Iris pigment epithelial cell (primary cell): ENCODE results near the gene CSTPP1.
"Not testable (repeated sequence)": the region's sequence is repeated elsewhere in the genome, so short reads cannot be mapped to it uniquely, and the experiment has no call there.

ENCODE experiments used
- DNase-seq: peaks from one replicate; pipeline ENCODE4 v3.0.0-alpha.2; 2011; ENCODE audit warnings: low read depth

The CSTPP1 gene

DNA sequence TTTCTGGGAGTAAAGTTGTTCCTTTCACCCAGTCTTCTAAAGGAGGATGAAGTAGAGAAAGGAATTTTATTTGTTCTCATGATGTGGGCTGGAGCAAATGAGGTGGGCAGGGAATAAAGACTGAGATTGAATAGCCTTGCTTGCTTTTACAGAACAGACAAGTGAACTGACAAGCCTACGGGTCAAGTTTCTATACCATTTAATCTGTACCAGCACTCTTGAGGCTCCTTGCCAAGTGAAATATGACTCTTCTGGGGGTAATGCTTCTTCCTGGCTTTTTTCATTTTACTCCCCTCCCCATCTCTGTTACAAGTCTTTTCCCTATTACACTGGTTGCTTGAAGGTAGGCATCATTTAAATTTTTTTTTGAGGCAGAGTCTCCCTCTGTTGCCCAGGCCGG, 54.8 kb downstream of the CSTPP1 start:
- peak; percentile 29 for DNase-seq

GRCh38 chr11:46992386-46992785, 55.8 kb downstream of the CSTPP1 start:
- not testable (repeated sequence) for DNase-seq

DNA sequence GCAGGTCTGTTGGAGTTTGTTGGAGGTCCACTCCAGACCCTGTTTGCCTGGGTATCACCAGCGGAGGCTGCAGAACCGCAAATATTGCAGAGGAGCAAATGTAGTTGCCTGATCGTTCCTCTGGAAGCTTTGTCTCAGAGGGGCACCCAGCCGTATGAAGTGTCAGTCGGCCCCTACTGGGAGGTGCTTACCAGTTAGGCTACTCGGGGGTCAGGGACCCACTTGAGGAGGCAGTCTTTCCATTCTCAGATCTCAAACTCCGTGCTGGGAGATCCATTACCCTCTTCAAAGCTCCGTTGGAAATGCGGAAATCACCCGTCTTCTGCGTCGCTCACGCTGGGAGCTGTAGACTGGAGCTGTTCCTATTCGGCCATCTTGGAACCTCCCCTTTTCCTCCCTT, 61.2 kb downstream of the CSTPP1 start:
- DNase-seq = not testable (repeated sequence)

GRCh38 chr11:46999217-46999616, 62.7 kb downstream of the CSTPP1 start:
- DNase-seq = no peak

DNA sequence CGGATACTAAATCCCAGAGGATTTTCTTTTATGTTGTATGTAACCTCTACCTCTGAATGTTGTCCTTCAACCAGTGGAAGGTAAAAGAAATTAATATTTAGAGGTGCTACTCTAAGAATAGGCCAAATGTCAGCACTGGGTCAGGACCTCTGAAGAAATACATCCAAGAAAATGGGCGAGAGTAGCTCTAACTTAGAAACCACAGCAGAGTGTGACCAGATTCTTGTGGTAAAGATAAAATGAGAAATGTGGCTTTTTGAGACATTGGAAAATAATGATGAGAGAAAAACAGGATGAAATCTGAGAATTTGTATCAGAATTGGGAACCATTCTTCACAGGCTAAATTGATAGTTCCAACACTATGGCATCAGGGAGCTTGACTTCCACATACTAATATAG, 63.5 kb downstream of the CSTPP1 start:
- no peak for DNase-seq

DNA sequence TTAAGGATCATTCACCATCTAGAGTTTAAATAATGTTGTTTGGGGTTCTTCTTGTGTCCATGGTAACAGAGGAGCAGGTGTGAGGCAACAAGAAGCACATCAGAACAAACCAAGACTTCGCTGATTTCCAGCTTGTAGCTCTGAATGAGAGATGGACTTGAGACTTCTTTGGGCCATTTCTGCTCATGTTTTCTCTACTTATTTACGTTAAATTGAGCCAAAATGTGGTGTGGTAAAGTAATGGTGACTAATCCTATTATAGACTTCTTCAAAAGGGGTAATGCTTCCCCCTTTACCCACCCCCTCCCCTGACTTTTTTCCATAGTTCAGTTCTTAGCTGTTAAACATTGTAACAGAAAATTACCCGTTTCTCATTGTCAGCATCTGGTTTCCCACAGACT, 65.2 kb downstream of the CSTPP1 start:
- DNase-seq = no peak

- DNase-seq = no peak
These were observed 65.8 kb downstream of the CSTPP1 start for GRCh38 chr11:47002390-47002789.

- DNase-seq = no peak
These were observed 66.8 kb downstream of the CSTPP1 start for GRCh38 chr11:47003180-47003877.

DNA sequence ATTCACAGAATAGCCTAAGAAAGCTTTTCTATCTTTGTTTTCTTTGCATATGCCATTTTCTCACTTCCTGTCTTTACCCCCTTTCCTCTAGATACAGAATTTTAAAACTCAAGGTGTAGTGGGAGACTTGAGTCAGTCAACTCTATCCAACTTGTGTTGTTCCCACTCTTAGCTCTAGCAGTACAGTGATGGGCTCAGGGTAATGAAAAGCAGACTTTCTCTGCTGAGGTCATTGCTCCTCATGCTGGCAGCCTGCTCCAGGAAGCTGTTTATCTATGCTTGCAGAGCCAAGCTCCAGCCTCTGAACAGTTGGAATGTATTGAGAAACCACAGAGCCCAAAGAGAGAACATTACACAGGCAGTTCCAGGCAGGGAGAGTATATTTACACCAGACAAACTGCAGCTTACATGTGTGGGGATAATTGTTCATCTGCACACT, 68.1 kb downstream of the CSTPP1 start:
- DNase-seq = peak; percentile 99

DNA sequence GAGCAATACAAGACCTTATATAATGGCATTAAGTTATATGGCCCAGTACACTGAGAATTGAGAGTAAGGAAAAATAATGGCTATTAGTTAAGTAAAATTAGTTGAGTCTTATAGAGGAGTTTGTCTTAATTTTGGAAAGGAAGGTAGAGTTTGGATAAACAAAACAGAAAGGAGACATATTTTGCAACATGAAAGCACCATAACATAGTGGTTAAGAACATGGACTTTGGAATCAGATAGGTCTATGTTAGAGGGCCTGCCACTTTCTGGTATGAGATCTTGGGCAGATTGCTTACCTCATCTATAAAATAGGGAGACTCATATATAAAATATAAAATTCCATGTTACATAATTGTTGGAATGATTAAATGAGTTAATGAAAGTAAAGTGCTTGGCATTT, 68.9 kb downstream of the CSTPP1 start:
- no peak for DNase-seq

DNA sequence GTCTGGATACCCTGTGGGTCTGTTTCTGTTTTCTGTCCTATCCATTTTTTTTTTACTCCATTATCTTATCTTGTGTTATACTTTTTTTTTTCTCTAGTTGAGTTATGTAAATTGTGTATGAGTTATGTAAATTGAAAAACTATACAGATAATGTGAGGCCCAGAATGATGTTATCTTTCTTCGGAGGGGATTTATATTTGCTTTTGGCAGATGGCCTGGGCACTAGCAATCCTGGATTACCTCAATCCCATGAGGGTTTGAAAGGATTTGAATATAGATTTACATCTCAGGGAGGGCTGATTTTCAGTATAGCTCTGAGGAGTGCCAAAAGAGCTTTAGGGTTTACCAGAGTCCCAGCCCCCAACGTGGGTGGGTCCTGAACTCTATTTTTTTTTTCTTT, 71.0 kb downstream of the CSTPP1 start:
- DNase-seq = no peak

DNA sequence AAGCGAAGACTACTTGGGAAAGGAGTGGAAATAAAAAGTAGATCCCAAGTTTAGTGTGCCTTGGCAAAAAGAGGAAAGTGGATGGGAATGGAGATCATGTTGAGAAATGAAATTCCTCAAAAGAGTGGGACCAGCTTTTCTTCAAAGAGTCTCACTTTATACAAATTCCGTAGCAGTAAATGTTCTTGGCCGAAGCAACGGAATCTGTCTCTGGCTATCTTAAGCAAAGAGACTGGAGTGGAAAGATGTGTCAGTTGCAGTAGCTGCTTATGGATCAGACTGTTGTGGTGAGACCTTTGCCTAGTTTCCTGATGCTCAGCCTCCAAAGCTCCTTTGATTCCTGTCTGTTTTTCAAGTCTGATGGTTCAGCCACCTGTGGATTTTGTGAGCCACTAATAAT, 73.6 kb downstream of the CSTPP1 start:
- no peak for DNase-seq

- no peak for DNase-seq
These were observed 77.5 kb downstream of the CSTPP1 start for GRCh38 chr11:47014097-47014496.

- no peak for DNase-seq
These were observed 82.1 kb downstream of the CSTPP1 start for GRCh38 chr11:47018637-47019036.

GRCh38 chr11:47020793-47021526, 84.4 kb downstream of the CSTPP1 start:
- no peak for DNase-seq

- DNase-seq = no peak
These were observed 84.9 kb downstream of the CSTPP1 start for GRCh38 chr11:47021527-47021818.

DNA sequence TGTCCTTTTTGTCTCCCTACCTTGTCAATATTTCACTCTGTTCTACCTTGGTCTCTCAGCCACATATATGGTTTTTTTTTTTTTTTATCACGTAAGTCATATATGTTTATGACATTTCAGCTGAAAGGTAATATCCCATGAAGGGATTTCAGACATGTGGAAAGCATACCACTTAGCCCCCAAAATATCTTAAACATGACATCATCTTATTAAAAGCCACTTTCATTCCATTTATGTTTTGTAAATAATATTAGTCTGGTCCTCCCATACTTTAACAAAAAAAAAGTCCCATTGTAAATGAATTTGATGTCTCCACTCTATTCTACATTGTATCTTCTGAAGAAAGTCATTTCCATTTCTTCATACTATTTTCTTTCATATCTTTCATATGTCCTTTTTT, 85.4 kb downstream of the CSTPP1 start:
- DNase-seq = no peak

- DNase-seq = no peak
These were observed 91.9 kb downstream of the CSTPP1 start for GRCh38 chr11:47028195-47029093.

DNA sequence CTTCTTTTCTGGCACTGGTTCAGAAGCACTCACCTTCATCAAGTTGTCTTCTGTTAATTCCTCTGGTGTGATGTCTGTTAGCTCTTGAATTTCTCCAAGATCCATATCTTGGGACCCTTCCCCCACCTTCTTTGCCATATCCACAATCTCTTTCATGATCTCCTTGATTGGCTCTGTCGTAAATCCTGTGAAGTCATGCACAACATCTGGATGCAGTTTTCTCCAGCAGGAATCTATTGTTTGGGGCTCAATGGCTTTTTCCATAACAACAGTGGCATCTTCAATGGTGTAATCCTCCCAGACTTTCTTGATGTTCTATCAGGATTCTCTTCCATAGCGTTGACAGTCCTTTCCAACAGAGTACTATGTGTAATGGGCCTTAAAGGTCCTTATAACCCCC, 96.9 kb downstream of the CSTPP1 start:
- no peak for DNase-seq

- no peak for DNase-seq
These were observed 97.5 kb downstream of the CSTPP1 start for GRCh38 chr11:47034091-47034490.

- no peak for DNase-seq
These were observed 98.5 kb downstream of the CSTPP1 start for GRCh38 chr11:47035108-47035507.

- DNase-seq = no peak
These were observed 107.6 kb downstream of the CSTPP1 start for GRCh38 chr11:47044119-47044518.

DNA sequence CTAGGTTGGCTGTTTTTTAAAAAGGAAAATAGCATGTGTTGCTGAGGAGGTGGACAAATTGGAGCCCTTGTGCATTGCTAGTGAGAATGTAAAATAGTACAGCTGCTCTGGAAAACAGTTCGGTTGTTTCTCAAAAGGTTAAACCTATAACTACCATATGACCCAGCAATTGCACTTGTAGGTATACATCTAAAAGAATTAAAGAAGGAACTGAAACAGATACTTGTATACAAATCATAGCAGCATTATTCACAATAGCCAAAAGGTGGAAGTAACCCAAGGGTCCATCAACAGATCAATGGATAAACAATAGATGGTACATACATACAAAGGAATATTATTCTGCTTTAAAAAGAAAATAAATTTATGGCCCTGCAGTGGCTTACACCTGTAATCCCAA, 111.4 kb downstream of the CSTPP1 start:
- no peak for DNase-seq
